IMR-90 (cell line): ENCODE results near the gene KIF3B. TPM values are rescaled to one million over a fixed set of nuclear protein-coding genes. Genes with fewer than 3 reads are reported as not detected.

Experiments used
- ATAC-seq: fragments of 200-7000 bp; cut with Tn5 transposase; 2 replicates; pipeline ENCODE4 v1.9.1; 2020; ENCODE audit warnings: low read depth, mild to moderate bottlenecking, moderate library complexity
- BruUV-seq: library from RNA; stranded (reverse); fragments of 400-500 nt; replicated peaks from 2 replicates; lab custom pipeline; 2021; lab: Mats Ljungman, UMichigan
- CTCF ChIA-PET: fragments of 300-600 bp; formaldehyde crosslinking; extraction: SDS; loops from one replicate; lab custom pipeline; 2021; ENCODE audit warnings: antibody characterized with exemption; lab: Yijun Ruan, JAX
- POLR2A ChIA-PET: fragments of 300-600 bp; sonication (Branson Sonifier 250); formaldehyde crosslinking; loops from one replicate; lab custom pipeline; 2022; ENCODE audit warnings: antibody characterized with exemption; ENCODE audit not compliant: unreplicated experiment; lab: Charles Lee
- DNase-seq: peaks from one replicate; pipeline ENCODE4 v3.0.0; 2013
- H2AFZ ChIP-seq: replicated peaks from 2 replicates; pipeline ENCODE3; 2013; ENCODE audit warnings: low read length, mild to moderate bottlenecking; ENCODE audit not compliant: poor library complexity
- H2AK5ac ChIP-seq: 2 replicates; pipeline ENCODE4 v1.6.1; 2013; ENCODE audit warnings: low read depth, low read length, inconsistent platforms
- H2AK9ac ChIP-seq: replicated peaks from 2 replicates; pipeline ENCODE3; 2013; ENCODE audit warnings: mild to moderate bottlenecking, low read depth, low read length, moderate library complexity; ENCODE audit not compliant: poor library complexity
- H2BK120ac ChIP-seq: 2 replicates; pipeline ENCODE4 v1.6.1; 2013; ENCODE audit warnings: low read depth, low read length, inconsistent platforms
- H2BK15ac ChIP-seq: 3 replicates; pipeline ENCODE4 v1.6.1; 2013; ENCODE audit warnings: low read depth, low read length, inconsistent platforms
- H2BK20ac ChIP-seq: 2 replicates; pipeline ENCODE4 v1.6.1; 2013; ENCODE audit warnings: low read depth, mild to moderate bottlenecking, inconsistent platforms, low read length, moderate library complexity
- H2BK5ac ChIP-seq: 2 replicates; pipeline ENCODE4 v1.6.1; 2013; ENCODE audit warnings: mild to moderate bottlenecking, low read depth, low read length, inconsistent platforms; ENCODE audit not compliant: poor library complexity, severe bottlenecking
- H3K14ac ChIP-seq: replicated peaks from 2 replicates; pipeline ENCODE4 v1.6.1; 2013; ENCODE audit warnings: low read depth, low read length, inconsistent platforms
- H3K18ac ChIP-seq: 2 replicates; pipeline ENCODE4 v1.6.1; 2013; ENCODE audit warnings: low read depth, low read length, control low read depth
- H3K23ac ChIP-seq: 2 replicates; pipeline ENCODE4 v1.6.1; 2013; ENCODE audit warnings: low read depth, low read length, inconsistent platforms
- H3K27ac ChIP-seq: 2 replicates; pipeline ENCODE4 v1.5.1; 2013; ENCODE audit warnings: mild to moderate bottlenecking, control low read depth, low read length; ENCODE audit not compliant: insufficient read depth
- H3K27me3 ChIP-seq: 2 replicates; pipeline ENCODE4 v1.6.1; 2013; ENCODE audit warnings: low read length; ENCODE audit not compliant: control insufficient read depth, insufficient read depth
- H3K36me3 ChIP-seq: 2 replicates; pipeline ENCODE4 v1.6.1; 2013; ENCODE audit warnings: low read length, mixed read lengths; ENCODE audit not compliant: control insufficient read depth, insufficient read depth
- H3K4ac ChIP-seq: 2 replicates; pipeline ENCODE4 v1.6.1; 2013; ENCODE audit warnings: low read depth, low read length, inconsistent platforms
- H3K4me1 ChIP-seq: 2 replicates; pipeline ENCODE4 v1.6.1; 2013; ENCODE audit warnings: low read length, mixed read lengths; ENCODE audit not compliant: control insufficient read depth, insufficient read depth
- H3K4me2 ChIP-seq: 2 replicates; pipeline ENCODE4 v1.6.1; 2013; ENCODE audit warnings: low read depth, mild to moderate bottlenecking, control low read depth, low read length, moderate library complexity
- H3K4me3 ChIP-seq: 2 replicates; pipeline ENCODE4 v1.5.1; 2013; ENCODE audit warnings: low read depth, mild to moderate bottlenecking, control low read depth, low read length, moderate library complexity; ENCODE audit not compliant: insufficient read depth
- H3K56ac ChIP-seq: 2 replicates; pipeline ENCODE4 v1.6.1; 2013; ENCODE audit warnings: low read length, inconsistent platforms; ENCODE audit not compliant: insufficient read depth; ENCODE audit errors: extremely low read depth
- H3K79me1 ChIP-seq, 2 experiments: 2 replicates each; pipeline ENCODE4 v1.6.1; 2013; ENCODE audit warnings: low read length in 2 of 2, inconsistent platforms in 1 of 2, low read depth in 1 of 2
- H3K9ac ChIP-seq: 2 replicates; pipeline ENCODE4 v1.6.1; 2013; ENCODE audit warnings: low read depth, low read length, control low read depth
- H3K9me1 ChIP-seq: 2 replicates; pipeline ENCODE4 v1.6.1; 2013; ENCODE audit warnings: low read length, inconsistent platforms; ENCODE audit not compliant: insufficient read depth
- H3K9me3 ChIP-seq: 2 replicates; pipeline ENCODE4 v1.6.1; 2013; ENCODE audit warnings: low read length; ENCODE audit not compliant: control insufficient read depth, insufficient read depth
- H4K20me1 ChIP-seq: 2 replicates; pipeline ENCODE4 v1.6.1; 2013; ENCODE audit warnings: low read length, inconsistent platforms; ENCODE audit not compliant: insufficient read depth
- H4K5ac ChIP-seq: 2 replicates; pipeline ENCODE4 v1.6.1; 2013; ENCODE audit warnings: mild to moderate bottlenecking, low read depth, low read length, control low read depth
- H4K8ac ChIP-seq, 2 experiments: 2 replicates each; pipeline ENCODE4 v1.6.1; 2013; ENCODE audit warnings: low read depth in 2 of 2, low read length in 2 of 2, control low read depth in 1 of 2, inconsistent platforms in 1 of 2
- H4K91ac ChIP-seq: 2 replicates; pipeline ENCODE4 v1.6.1; 2013; ENCODE audit warnings: low read depth, low read length, inconsistent platforms; ENCODE audit not compliant: insufficient read depth
- BHLHE40 ChIP-seq: fragments of 150-350 bp; IDR thresholded peaks from 2 replicates; pipeline ENCODE4 v1.6.1; 2016; ENCODE audit warnings: mild to moderate bottlenecking, low read depth, low read length
- CEBPB ChIP-seq: IDR thresholded peaks from 2 replicates; pipeline ENCODE4 v1.6.1; 2012; ENCODE audit warnings: low read depth, low read length, improper control_type of control experiment
- CHD1 ChIP-seq: IDR thresholded peaks from 2 replicates; pipeline ENCODE4 v1.6.1; 2012; ENCODE audit warnings: low read depth, low read length, improper control_type of control experiment
- ELK1 ChIP-seq: fragments of 150-350 bp; IDR thresholded peaks from 2 replicates; pipeline ENCODE4 v1.6.1; 2016; ENCODE audit warnings: low read depth, mild to moderate bottlenecking, low read length, moderate library complexity, borderline replicate concordance
- FOS ChIP-seq: fragments of 150-350 bp; IDR thresholded peaks from 2 replicates; pipeline ENCODE4 v1.6.1; 2016; ENCODE audit warnings: low read depth, low read length
- MAZ ChIP-seq: IDR thresholded peaks from 2 replicates; pipeline ENCODE4 v1.6.1; 2012; ENCODE audit warnings: low read depth, mild to moderate bottlenecking, low read length, improper control_type of control experiment, moderate library complexity, borderline replicate concordance
- MXI1 ChIP-seq: IDR thresholded peaks from 2 replicates; pipeline ENCODE4 v1.6.1; 2012; ENCODE audit warnings: low read depth, mild to moderate bottlenecking, low read length, moderate library complexity, borderline replicate concordance
- RAD21 ChIP-seq: IDR thresholded peaks from 2 replicates; pipeline ENCODE4 v1.6.1; 2012; ENCODE audit warnings: low read length, improper control_type of control experiment
- RFX5 ChIP-seq: IDR thresholded peaks from 2 replicates; pipeline ENCODE4 v1.8.0; 2012; ENCODE audit warnings: low read depth, mild to moderate bottlenecking, low read length, moderate library complexity
- WGBS, 2 experiments: methylation state at CpG; one replicate each; pipeline versions ENCODE4 v1.1.5 to v1.1.7; 2013; ENCODE audit warnings: missing lambda C conversion rate in 2 of 2; ENCODE audit not compliant: insufficient read length in 1 of 2; ENCODE audit errors: extremely low coverage in 2 of 2; 5-methylcytosine and 5-hydroxymethylcytosine counted together
- dilution Hi-C: fragments of 300-500 bp; cut with HindIII; formaldehyde crosslinking; loops from one replicate; pipeline ENCODE4 v1.14.3; 2018; ENCODE audit warnings: low sequenced_read_pairs; ENCODE audit not compliant: unreplicated experiment
- in situ Hi-C: fragments of 300-500 bp; cut with MboI; formaldehyde crosslinking; loops from 3 replicates; pipeline ENCODE4 v1.14.3; 2019; ENCODE audit warnings: low sequenced_read_pairs, inconsistent platforms, mixed read lengths
- intact Hi-C: fragments of 100-400 bp; cut with micrococcal nuclease; formaldehyde crosslinking; loops from 2 replicates; pipeline ENCODE4 v1.10.0; 2022
- polyA plus RNA-seq, 3 experiments: library from polyadenylated mRNA; depleted of rRNA; stranded (reverse); fragments of >200 nt; gene quantifications; 2 replicates each; pipeline ENCODE4 v1.2.3, GENCODE V29; 2012; ENCODE audit warnings: low replicate concordance in 1 of 3
- total RNA-seq: library from RNA; depleted of rRNA; stranded (reverse); fragments of >200 nt; gene quantifications from 2 replicates; pipeline ENCODE4 v1.2.3, GENCODE V29; 2012
- TF ChIP-seq, protein P1 (sequence below): conservative IDR thresholded peaks from 2 replicates; pipeline ENCODE4 v1.5.1; 2012; ENCODE audit warnings: mild to moderate bottlenecking, low read depth, low read length, improper control_type of control experiment
- TF ChIP-seq, protein P2 (sequence below): fragments of 150-350 bp; IDR thresholded peaks from 2 replicates; pipeline ENCODE4 v1.6.1; 2017; ENCODE audit warnings: mild to moderate bottlenecking, antibody characterized with exemption, low read length, low read depth

The KIF3B gene
- total and polyA plus RNA-seq, 2 of the 4 experiments (the other 2 are of a cell fraction), result 17.1 to 28.1 TPM

- in situ Hi-C loops (no loop called here), intact Hi-C loops (no loop called here), dilution Hi-C loops (no loop called here)
- Histone ChIP-seq H3K18ac (peak overlapping the region; percentile 40; the same call in 1 of the 2 replicates), H4K8ac (peak overlapping the region in 1 of 2 experiments; percentile 82; a peak in 2 of 4 replicates), H2BK120ac (peak overlapping the region; percentile 95), H3K27me3 (no peaks in the 10 kb centered on the region), H3K9me1 (peaks cover 12% of the 10 kb centered on the region), H4K91ac (peak overlapping the region; percentile 49), H3K9me3 (0 out of 2 replicates have a peak, but pooled peaks cover 3% of the 10 kb centered on the region), H3K4me2 (no peak overlapping the region), H2AFZ (peak overlapping the region; percentile 9), H3K4ac (peak overlapping the region; percentile 89), H3K14ac (peak overlapping the region; percentile 48; the same call in 1 of the 2 replicates), H2BK15ac (peak overlapping the region; percentile 45; the same call in 1 of the 3 replicates), H4K20me1 (peaks cover 23% of the 10 kb centered on the region), H3K23ac (peak overlapping the region; percentile 14; the same call in 1 of the 2 replicates), H2AK5ac (peak overlapping the region; percentile 73; the same call in 1 of the 2 replicates), H3K9ac (no peak overlapping the region), H2AK9ac (peak overlapping the region; percentile 38), H3K56ac (peak overlapping the region; percentile 59; the same call in 1 of the 2 replicates), H2BK20ac (peak overlapping the region; percentile 92), H3K4me3 (no peak overlapping the region), H3K36me3 (no peaks in the 10 kb centered on the region), H3K79me1 (peaks cover 0 to 28% of the 10 kb centered on the region in 2 experiments; a peak in 2 of 4 replicates), H3K27ac (peak overlapping the region; percentile 47), H4K5ac (peak overlapping the region; percentile 6; the same call in 1 of the 2 replicates), H3K4me1 (peaks cover 3% of the 10 kb centered on the region; the same call in 1 of the 2 replicates), H2BK5ac (peak overlapping the region; percentile 80)
- ChIA-PET POLR2A (no interaction called here), CTCF (no interaction called here)
- no CpG with 5 or more reads among the region's 6 CpGs for WGBS, 2 experiments
- no TSS peak for BruUV-seq
- ATAC-seq (no peak), DNase-seq (no peak)
- TF ChIP-seq FOS, result no peak
- TF ChIP-seq CHD1, result no peak
- TF ChIP-seq, protein P1, sequence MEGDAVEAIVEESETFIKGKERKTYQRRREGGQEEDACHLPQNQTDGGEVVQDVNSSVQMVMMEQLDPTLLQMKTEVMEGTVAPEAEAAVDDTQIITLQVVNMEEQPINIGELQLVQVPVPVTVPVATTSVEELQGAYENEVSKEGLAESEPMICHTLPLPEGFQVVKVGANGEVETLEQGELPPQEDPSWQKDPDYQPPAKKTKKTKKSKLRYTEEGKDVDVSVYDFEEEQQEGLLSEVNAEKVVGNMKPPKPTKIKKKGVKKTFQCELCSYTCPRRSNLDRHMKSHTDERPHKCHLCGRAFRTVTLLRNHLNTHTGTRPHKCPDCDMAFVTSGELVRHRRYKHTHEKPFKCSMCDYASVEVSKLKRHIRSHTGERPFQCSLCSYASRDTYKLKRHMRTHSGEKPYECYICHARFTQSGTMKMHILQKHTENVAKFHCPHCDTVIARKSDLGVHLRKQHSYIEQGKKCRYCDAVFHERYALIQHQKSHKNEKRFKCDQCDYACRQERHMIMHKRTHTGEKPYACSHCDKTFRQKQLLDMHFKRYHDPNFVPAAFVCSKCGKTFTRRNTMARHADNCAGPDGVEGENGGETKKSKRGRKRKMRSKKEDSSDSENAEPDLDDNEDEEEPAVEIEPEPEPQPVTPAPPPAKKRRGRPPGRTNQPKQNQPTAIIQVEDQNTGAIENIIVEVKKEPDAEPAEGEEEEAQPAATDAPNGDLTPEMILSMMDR, result no peak
- no peak for TF ChIP-seq CEBPB
- TF ChIP-seq RFX5, result no peak
- no peak for TF ChIP-seq BHLHE40
- TF ChIP-seq MXI1, result no peak
- TF ChIP-seq, protein P2, sequence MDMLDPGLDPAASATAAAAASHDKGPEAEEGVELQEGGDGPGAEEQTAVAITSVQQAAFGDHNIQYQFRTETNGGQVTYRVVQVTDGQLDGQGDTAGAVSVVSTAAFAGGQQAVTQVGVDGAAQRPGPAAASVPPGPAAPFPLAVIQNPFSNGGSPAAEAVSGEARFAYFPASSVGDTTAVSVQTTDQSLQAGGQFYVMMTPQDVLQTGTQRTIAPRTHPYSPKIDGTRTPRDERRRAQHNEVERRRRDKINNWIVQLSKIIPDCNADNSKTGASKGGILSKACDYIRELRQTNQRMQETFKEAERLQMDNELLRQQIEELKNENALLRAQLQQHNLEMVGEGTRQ, result no peak
- TF ChIP-seq MAZ, result no peak
- no peak for TF ChIP-seq ELK1
- no peak for TF ChIP-seq RAD21
These were observed 78.0 kb downstream of the KIF3B start for GRCh38 chr20:32355417-32355841.
